Transverse colon (tissue), 4 donors: ENCODE measurements around the gene KAT6B. TPM values are rescaled to one million over a fixed set of nuclear protein-coding genes. Genes with fewer than 3 reads are reported as not detected.
A peak's percentile ranks its signal among the peaks of the same experiment; 100 is the strongest.

Experiments
- DNase-seq: peaks from one replicate; pipeline ENCODE4 v3.0.0-alpha.2; 2019
- H3K27ac ChIP-seq, 4 donors: fragments of 200-600 bp; sonication (generic); 2 replicates each; pipeline ENCODE4 v1.5.1; 2016 to 2018; ENCODE audit warnings: inconsistent platforms in 4 of 4
- H3K27me3 ChIP-seq: fragments of 200-600 bp; sonication (generic); 2 replicates; pipeline ENCODE4 v1.5.1; 2017; ENCODE audit warnings: inconsistent platforms
- H3K36me3 ChIP-seq, 4 donors: fragments of 200-600 bp; sonication (generic); 2 replicates each; pipeline ENCODE4 v1.5.1; 2017 to 2019; ENCODE audit warnings: inconsistent platforms in 4 of 4
- H3K4me1 ChIP-seq, 4 donors: fragments of 200-600 bp; sonication (generic); 2 replicates each; pipeline ENCODE4 v1.5.1; 2017 to 2020; ENCODE audit warnings: inconsistent platforms in 4 of 4
- H3K4me3 ChIP-seq, 4 donors: fragments of 200-600 bp; sonication (generic); 1 replicate in 1 of 4; 2 replicates in 3 of 4; pipeline versions ENCODE4 v1.5.1 to v1.6.1; 2017 to 2019; ENCODE audit warnings: inconsistent platforms in 4 of 4
- H3K9me3 ChIP-seq, 2 donors: fragments of 200-600 bp; sonication (generic); 2 replicates each; pipeline ENCODE4 v1.5.1; 2017 to 2019; ENCODE audit warnings: inconsistent platforms in 2 of 2
- CTCF ChIP-seq, 5 experiments: fragments of 200-600 bp in 3 of 5; fragments of 450-650 bp in 2 of 5; sonication (generic) in 3 of 5; IDR thresholded peaks; 1 replicate in 2 of 5; 2 replicates in 3 of 5; pipeline ENCODE4 v1.5.1; 2016 to 2017; ENCODE audit warnings: antibody characterized with exemption in 5 of 5, inconsistent platforms in 3 of 5, mild to moderate bottlenecking in 2 of 5, moderate library complexity in 1 of 5
- EP300 ChIP-seq: sonication (generic); formaldehyde crosslinking; IDR thresholded peaks from one replicate; pipeline ENCODE4 v1.6.1; 2017; ENCODE audit warnings: antibody characterized with exemption, low read depth
- POLR2A ChIP-seq: fragments of 450-650 bp; IDR thresholded peaks from one replicate; pipeline ENCODE4 v1.6.1; 2016; ENCODE audit warnings: antibody characterized with exemption, mild to moderate bottlenecking, moderate library complexity
- POLR2AphosphoS5 ChIP-seq, 3 donors: sonication (generic); formaldehyde crosslinking; IDR thresholded peaks; one replicate each; pipeline ENCODE4 v1.6.1; 2016; ENCODE audit warnings: antibody characterized with exemption in 3 of 3
- WGBS, 2 donors: methylation state at CpG; one replicate each; pipeline ENCODE4 v1.1.5; 2018; ENCODE audit warnings: low coverage in 1 of 2; 5-methylcytosine and 5-hydroxymethylcytosine counted together
- in situ Hi-C, 4 donors: fragments of 200-750 bp; cut with MboI; loops; one replicate each; pipeline versions ENCODE4 v1.15.0 to v1.15.1; 2017; ENCODE audit warnings: low sequenced_read_pairs in 3 of 4, low pct_ligation_motif_present in 1 of 4, low pct_unique_long_range_greater_than_20kb in 1 of 4
- intact Hi-C: fragments of 100-400 bp; cut with DNase I; formaldehyde crosslinking; loops from one replicate; pipeline ENCODE4 v1.15.1; 2023; ENCODE audit warnings: low total_unique reads
- total RNA-seq, 4 donors: library from RNA; depleted of rRNA; stranded (reverse); fragments of >200 nt; gene quantifications; one replicate each; pipeline ENCODE4 v1.1.0, GENCODE V29; 2016

Gene KAT6B
- total RNA-seq, 4 donors from 2014 or later: 27.3 to 67.0 (median 54.9) TPM

- H3K4me3 ChIP-seq: no peak overlapping the region
- TF ChIP-seq EP300: no peak
- no peak for TF ChIP-seq POLR2A
- no peaks in the 10 kb centered on the region for H3K4me1 ChIP-seq
- no peak for DNase-seq
- no peaks in the 10 kb centered on the region for H3K9me3 ChIP-seq
- no peaks in the 10 kb centered on the region for H3K36me3 ChIP-seq
- H3K27ac ChIP-seq: no peak overlapping the region
- 60 to 73% methylated on average over 1 of the region's 1 CpG for WGBS, 2 donors
- in situ Hi-C loops: no loop called here
- intact Hi-C loops: no loop called here
- no peaks in the 10 kb centered on the region for H3K27me3 ChIP-seq
These were observed 31.9 kb upstream of the KAT6B start for GRCh38 chr10:74794531-74794930.

- H3K27ac ChIP-seq: no peak overlapping the region
- no peaks in the 10 kb centered on the region for H3K4me1 ChIP-seq
- H3K4me3 ChIP-seq: no peak overlapping the region
- DNase-seq: no peak
- WGBS, 2 donors: 83 to 87% methylated on average over 1 of the region's 1 CpG
- intact Hi-C loops: no loop called here
- H3K27me3 ChIP-seq: no peaks in the 10 kb centered on the region
- TF ChIP-seq CTCF (IDR thresholded peaks at IDR 0.05) (no peak), EP300 (no peak), POLR2A (no peak), POLR2AphosphoS5 (IDR thresholded peaks at IDR 0.05) (no peak)
- in situ Hi-C loops: no loop called here
- H3K9me3 ChIP-seq: no peaks in the 10 kb centered on the region
- no peaks in the 10 kb centered on the region for H3K36me3 ChIP-seq
These were observed 28.9 kb upstream of the KAT6B start for GRCh38 chr10:74797550-74797949.

GRCh38 chr10:74799721-74800221 lies 26.6 kb upstream of the KAT6B start:
- Histone ChIP-seq H3K9me3 (no peaks in the 10 kb centered on the region), H3K4me3 (no peak overlapping the region), H3K36me3 (no peaks in the 10 kb centered on the region), H3K4me1 (no peaks in the 10 kb centered on the region), H3K27ac (no peak overlapping the region), H3K27me3 (no peaks in the 10 kb centered on the region)
- 40 to 45% methylated on average over 4 to 5 of the region's 5 CpGs for WGBS, 2 donors
- in situ Hi-C loops (no loop called here), intact Hi-C loops (no loop called here)
- no peak for DNase-seq
- no peak for TF ChIP-seq POLR2A
- no peak for TF ChIP-seq CTCF (IDR thresholded peaks at IDR 0.05)
- no peak for TF ChIP-seq EP300
- peak in 1 of 3 donors; percentile 16 for TF ChIP-seq POLR2AphosphoS5 (IDR thresholded peaks at IDR 0.05)

GRCh38 chr10:74801447-74801846 lies 25.0 kb upstream of the KAT6B start:
- in situ Hi-C loops: no loop called here
- WGBS, 2 donors: 93% methylated on average over 2 of the region's 2 CpGs

GRCh38 chr10:74808501-74808900 lies 17.9 kb upstream of the KAT6B start:
- Histone ChIP-seq H3K27ac (no peak overlapping the region), H3K4me3 (no peak overlapping the region), H3K9me3 (no peaks in the 10 kb centered on the region), H3K36me3 (no peaks in the 10 kb centered on the region), H3K27me3 (no peaks in the 10 kb centered on the region), H3K4me1 (no peaks in the 10 kb centered on the region)
- intact Hi-C loops (no loop called here), in situ Hi-C loops (no loop called here)
- 86 to 96% methylated on average over 3 to 4 of the region's 4 CpGs for WGBS, 2 donors
- no peak for DNase-seq
- no peak for TF ChIP-seq CTCF (IDR thresholded peaks at IDR 0.05)
- no peak for TF ChIP-seq POLR2A
- TF ChIP-seq POLR2AphosphoS5 (IDR thresholded peaks at IDR 0.05): no peak
- TF ChIP-seq EP300: no peak

More at GRCh38 chr10:74801447-74801846, 25.0 kb upstream of the KAT6B start:
- intact Hi-C loops: no loop called here
- DNase-seq: no peak
- no peak overlapping the region for H3K27ac ChIP-seq
- no peak for TF ChIP-seq POLR2A
- no peak overlapping the region for H3K4me3 ChIP-seq
- no peaks in the 10 kb centered on the region for H3K4me1 ChIP-seq
- H3K36me3 ChIP-seq: no peaks in the 10 kb centered on the region
- H3K27me3 ChIP-seq: no peaks in the 10 kb centered on the region
- no peaks in the 10 kb centered on the region for H3K9me3 ChIP-seq
